IMR-90 (cell line): Measurements from ENCODE around the gene FAM168B. TPM values are rescaled to one million over a fixed set of nuclear protein-coding genes. Genes with fewer than 3 reads are reported as not detected.

Source experiments
- ATAC-seq: fragments of 200-7000 bp; cut with Tn5 transposase; 2 replicates; pipeline ENCODE4 v1.9.1; 2020; ENCODE audit warnings: low read depth, mild to moderate bottlenecking, moderate library complexity
- BruUV-seq: library from RNA; stranded (reverse); fragments of 400-500 nt; replicated peaks from 2 replicates; lab custom pipeline; 2021; lab: Mats Ljungman, UMichigan
- CTCF ChIA-PET: fragments of 300-600 bp; formaldehyde crosslinking; extraction: SDS; loops from one replicate; lab custom pipeline; 2021; ENCODE audit warnings: antibody characterized with exemption; lab: Yijun Ruan, JAX
- POLR2A ChIA-PET: fragments of 300-600 bp; sonication (Branson Sonifier 250); formaldehyde crosslinking; loops from one replicate; lab custom pipeline; 2022; ENCODE audit warnings: antibody characterized with exemption; ENCODE audit not compliant: unreplicated experiment; lab: Charles Lee
- DNase-seq: peaks from one replicate; pipeline ENCODE4 v3.0.0; 2013
- H2AFZ ChIP-seq: replicated peaks from 2 replicates; pipeline ENCODE3; 2013; ENCODE audit warnings: low read length, mild to moderate bottlenecking; ENCODE audit not compliant: poor library complexity
- H2AK5ac ChIP-seq: 2 replicates; pipeline ENCODE4 v1.6.1; 2013; ENCODE audit warnings: low read depth, low read length, inconsistent platforms
- H2AK9ac ChIP-seq: replicated peaks from 2 replicates; pipeline ENCODE3; 2013; ENCODE audit warnings: mild to moderate bottlenecking, low read depth, low read length, moderate library complexity; ENCODE audit not compliant: poor library complexity
- H2BK120ac ChIP-seq: 2 replicates; pipeline ENCODE4 v1.6.1; 2013; ENCODE audit warnings: low read depth, low read length, inconsistent platforms
- H2BK15ac ChIP-seq: 3 replicates; pipeline ENCODE4 v1.6.1; 2013; ENCODE audit warnings: low read depth, low read length, inconsistent platforms
- H2BK20ac ChIP-seq: 2 replicates; pipeline ENCODE4 v1.6.1; 2013; ENCODE audit warnings: low read depth, mild to moderate bottlenecking, inconsistent platforms, low read length, moderate library complexity
- H2BK5ac ChIP-seq: 2 replicates; pipeline ENCODE4 v1.6.1; 2013; ENCODE audit warnings: mild to moderate bottlenecking, low read depth, low read length, inconsistent platforms; ENCODE audit not compliant: poor library complexity, severe bottlenecking
- H3K14ac ChIP-seq: replicated peaks from 2 replicates; pipeline ENCODE4 v1.6.1; 2013; ENCODE audit warnings: low read depth, low read length, inconsistent platforms
- H3K18ac ChIP-seq: 2 replicates; pipeline ENCODE4 v1.6.1; 2013; ENCODE audit warnings: low read depth, low read length, control low read depth
- H3K23ac ChIP-seq: 2 replicates; pipeline ENCODE4 v1.6.1; 2013; ENCODE audit warnings: low read depth, low read length, inconsistent platforms
- H3K27ac ChIP-seq: 2 replicates; pipeline ENCODE4 v1.5.1; 2013; ENCODE audit warnings: mild to moderate bottlenecking, control low read depth, low read length; ENCODE audit not compliant: insufficient read depth
- H3K27me3 ChIP-seq: 2 replicates; pipeline ENCODE4 v1.6.1; 2013; ENCODE audit warnings: low read length; ENCODE audit not compliant: control insufficient read depth, insufficient read depth
- H3K36me3 ChIP-seq: 2 replicates; pipeline ENCODE4 v1.6.1; 2013; ENCODE audit warnings: low read length, mixed read lengths; ENCODE audit not compliant: control insufficient read depth, insufficient read depth
- H3K4ac ChIP-seq: 2 replicates; pipeline ENCODE4 v1.6.1; 2013; ENCODE audit warnings: low read depth, low read length, inconsistent platforms
- H3K4me1 ChIP-seq: 2 replicates; pipeline ENCODE4 v1.6.1; 2013; ENCODE audit warnings: low read length, mixed read lengths; ENCODE audit not compliant: control insufficient read depth, insufficient read depth
- H3K4me2 ChIP-seq: 2 replicates; pipeline ENCODE4 v1.6.1; 2013; ENCODE audit warnings: low read depth, mild to moderate bottlenecking, control low read depth, low read length, moderate library complexity
- H3K4me3 ChIP-seq: 2 replicates; pipeline ENCODE4 v1.5.1; 2013; ENCODE audit warnings: low read depth, mild to moderate bottlenecking, control low read depth, low read length, moderate library complexity; ENCODE audit not compliant: insufficient read depth
- H3K56ac ChIP-seq: 2 replicates; pipeline ENCODE4 v1.6.1; 2013; ENCODE audit warnings: low read length, inconsistent platforms; ENCODE audit not compliant: insufficient read depth; ENCODE audit errors: extremely low read depth
- H3K79me1 ChIP-seq, 2 experiments: 2 replicates each; pipeline ENCODE4 v1.6.1; 2013; ENCODE audit warnings: low read length in 2 of 2, inconsistent platforms in 1 of 2, low read depth in 1 of 2
- H3K9ac ChIP-seq: 2 replicates; pipeline ENCODE4 v1.6.1; 2013; ENCODE audit warnings: low read depth, low read length, control low read depth
- H3K9me1 ChIP-seq: 2 replicates; pipeline ENCODE4 v1.6.1; 2013; ENCODE audit warnings: low read length, inconsistent platforms; ENCODE audit not compliant: insufficient read depth
- H3K9me3 ChIP-seq: 2 replicates; pipeline ENCODE4 v1.6.1; 2013; ENCODE audit warnings: low read length; ENCODE audit not compliant: control insufficient read depth, insufficient read depth
- H4K20me1 ChIP-seq: 2 replicates; pipeline ENCODE4 v1.6.1; 2013; ENCODE audit warnings: low read length, inconsistent platforms; ENCODE audit not compliant: insufficient read depth
- H4K5ac ChIP-seq: 2 replicates; pipeline ENCODE4 v1.6.1; 2013; ENCODE audit warnings: mild to moderate bottlenecking, low read depth, low read length, control low read depth
- H4K8ac ChIP-seq, 2 experiments: 2 replicates each; pipeline ENCODE4 v1.6.1; 2013; ENCODE audit warnings: low read depth in 2 of 2, low read length in 2 of 2, control low read depth in 1 of 2, inconsistent platforms in 1 of 2
- H4K91ac ChIP-seq: 2 replicates; pipeline ENCODE4 v1.6.1; 2013; ENCODE audit warnings: low read depth, low read length, inconsistent platforms; ENCODE audit not compliant: insufficient read depth
- CEBPB ChIP-seq: IDR thresholded peaks from 2 replicates; pipeline ENCODE4 v1.6.1; 2012; ENCODE audit warnings: low read depth, low read length, improper control_type of control experiment
- CHD1 ChIP-seq: IDR thresholded peaks from 2 replicates; pipeline ENCODE4 v1.6.1; 2012; ENCODE audit warnings: low read depth, low read length, improper control_type of control experiment
- ELK1 ChIP-seq: fragments of 150-350 bp; IDR thresholded peaks from 2 replicates; pipeline ENCODE4 v1.6.1; 2016; ENCODE audit warnings: low read depth, mild to moderate bottlenecking, low read length, moderate library complexity, borderline replicate concordance
- FOS ChIP-seq: fragments of 150-350 bp; IDR thresholded peaks from 2 replicates; pipeline ENCODE4 v1.6.1; 2016; ENCODE audit warnings: low read depth, low read length
- NFE2L2 ChIP-seq: fragments of 150-350 bp; IDR thresholded peaks from 2 replicates; pipeline ENCODE4 v1.6.1; 2016; ENCODE audit warnings: low read depth, mild to moderate bottlenecking, low read length
- RAD21 ChIP-seq: IDR thresholded peaks from 2 replicates; pipeline ENCODE4 v1.6.1; 2012; ENCODE audit warnings: low read length, improper control_type of control experiment
- WGBS, 2 experiments: methylation state at CpG; one replicate each; pipeline versions ENCODE4 v1.1.5 to v1.1.7; 2013; ENCODE audit warnings: missing lambda C conversion rate in 2 of 2; ENCODE audit not compliant: insufficient read length in 1 of 2; ENCODE audit errors: extremely low coverage in 2 of 2; 5-methylcytosine and 5-hydroxymethylcytosine counted together
- dilution Hi-C: fragments of 300-500 bp; cut with HindIII; formaldehyde crosslinking; loops from one replicate; pipeline ENCODE4 v1.14.3; 2018; ENCODE audit warnings: low sequenced_read_pairs; ENCODE audit not compliant: unreplicated experiment
- in situ Hi-C: fragments of 300-500 bp; cut with MboI; formaldehyde crosslinking; loops from 3 replicates; pipeline ENCODE4 v1.14.3; 2019; ENCODE audit warnings: low sequenced_read_pairs, inconsistent platforms, mixed read lengths
- intact Hi-C: fragments of 100-400 bp; cut with micrococcal nuclease; formaldehyde crosslinking; loops from 2 replicates; pipeline ENCODE4 v1.10.0; 2022
- polyA plus RNA-seq, 3 experiments: library from polyadenylated mRNA; depleted of rRNA; stranded (reverse); fragments of >200 nt; gene quantifications; 2 replicates each; pipeline ENCODE4 v1.2.3, GENCODE V29; 2012; ENCODE audit warnings: low replicate concordance in 1 of 3
- total RNA-seq: library from RNA; depleted of rRNA; stranded (reverse); fragments of >200 nt; gene quantifications from 2 replicates; pipeline ENCODE4 v1.2.3, GENCODE V29; 2012

Gene FAM168B
- total and polyA plus RNA-seq, 2 of the 4 experiments (the other 2 are of a cell fraction), result 76.4 to 106 TPM

- no peak for TF ChIP-seq RAD21
Measured at GRCh38 chr2:131038258-131039100, 54.8 kb downstream of the FAM168B start (continued).

- in situ Hi-C loops, result no loop called here
Measured at GRCh38 chr2:131037398-131038257, 55.6 kb downstream of the FAM168B start.

More at GRCh38 chr2:131037398-131038257, 55.6 kb downstream of the FAM168B start:
- no TSS peak for BruUV-seq
- H3K56ac ChIP-seq, result no peak overlapping the region
- CTCF ChIA-PET, result no interaction called here
- DNase-seq (no peak), ATAC-seq (no peak)
- no peak overlapping the region for H3K23ac ChIP-seq
- no peak overlapping the region for H3K14ac ChIP-seq
- H4K8ac ChIP-seq, result no peak overlapping the region
- H4K20me1 ChIP-seq, result no peaks in the 10 kb centered on the region; the same call in 1 of the 2 replicates
- H2AK5ac ChIP-seq, result no peak overlapping the region
- no peak overlapping the region for H2BK15ac ChIP-seq
- H2AFZ ChIP-seq, result no peak overlapping the region
- H3K4ac ChIP-seq, result no peak overlapping the region
- no peak overlapping the region for H3K9ac ChIP-seq
- dilution Hi-C loops (no loop called here), intact Hi-C loops (no loop called here)
- H2AK9ac ChIP-seq, result no peak overlapping the region
- TF ChIP-seq FOS (no peak), NFE2L2 (no peak), CHD1 (no peak), ELK1 (no peak), CEBPB (no peak)
- 40% methylated on average over 2 of the region's 6 CpGs; no CpG with 5 or more reads in 1 of the 2 experiments for WGBS, 2 experiments
- H3K4me2 ChIP-seq, result no peak overlapping the region
- H3K4me3 ChIP-seq, result no peak overlapping the region
- no peaks in the 10 kb centered on the region for H3K9me3 ChIP-seq
- H3K9me1 ChIP-seq, result no peaks in the 10 kb centered on the region
- H3K27ac ChIP-seq, result no peak overlapping the region
- no peaks in the 10 kb centered on the region for H3K4me1 ChIP-seq
- no peak overlapping the region for H3K18ac ChIP-seq
- POLR2A ChIA-PET, result no interaction called here
- peaks cover 24% of the 10 kb centered on the region; the same call in 1 of the 2 replicates for H3K27me3 ChIP-seq
- H2BK20ac ChIP-seq, result no peak overlapping the region
- H3K79me1 ChIP-seq, result no peaks in the 10 kb centered on the region
- no peaks in the 10 kb centered on the region; the same call in none of the 2 replicates for H3K36me3 ChIP-seq
- H2BK120ac ChIP-seq, result no peak overlapping the region
- H4K91ac ChIP-seq, result no peak overlapping the region
- no peak overlapping the region for H4K5ac ChIP-seq
- no peak overlapping the region for H2BK5ac ChIP-seq
